ENCODE results near the gene APC.

Gene APC

GRCh38 chr5:112822456-112822855, 84.8 kb downstream of the APC start:
- Histone ChIP-seq H4K20me1 (ENCODE audit: insufficient read depth, low read length) (no peaks in the 10 kb centered on the region), H3K4me3 (ENCODE audit: low read length) (no peak overlapping the region), H3K27me3 (replicated peaks; ENCODE audit: insufficient read depth, low read length) (no peaks in the 10 kb centered on the region), H3K9ac (ENCODE audit: low read length) (no peak overlapping the region), H2AFZ (ENCODE audit: low read length) (no peak overlapping the region), H3K36me3 (replicated peaks; ENCODE audit: insufficient read depth, low read length) (no peaks in the 10 kb centered on the region), H3K9me2 (replicated peaks; ENCODE audit: insufficient read depth, low read length) (no peaks in the 10 kb centered on the region), H3K9me3 (replicated peaks; ENCODE audit: insufficient read depth, low read length) (no peaks in the 10 kb centered on the region), H3F3A (ENCODE audit: insufficient read depth, low read length) (no peaks in the 10 kb centered on the region), H3K4me1 (ENCODE audit: low read length) (no peaks in the 10 kb centered on the region), H3K4me2 (ENCODE audit: low read depth, low read length) (no peak overlapping the region), H3K79me2 (ENCODE audit: low read length) (no peaks in the 10 kb centered on the region), H3K27ac (ENCODE audit: low read length) (no peak overlapping the region)
- DNase-seq, result no peak
- TF ChIP-seq CTCF (IDR thresholded peaks at IDR 0.05; ENCODE audit: low read length) (no peak), EZH2 (optimal IDR thresholded peaks at IDR 0.05; ENCODE audit: low read depth, low read length) (no peak), EZH2phosphoT487 (IDR thresholded peaks at IDR 0.05; ENCODE audit: low read length) (no peak)

- H3K27me3 ChIP-seq (replicated peaks; ENCODE audit: insufficient read depth, low read length), result no peaks in the 10 kb centered on the region
- H3K4me1 ChIP-seq (ENCODE audit: low read length), result no peaks in the 10 kb centered on the region
- H3K36me3 ChIP-seq (replicated peaks; ENCODE audit: insufficient read depth, low read length), result no peaks in the 10 kb centered on the region
- H3K9me3 ChIP-seq (replicated peaks; ENCODE audit: insufficient read depth, low read length), result no peaks in the 10 kb centered on the region
- no peak overlapping the region for H3K4me3 ChIP-seq (ENCODE audit: low read length)
- no peak overlapping the region for H3K9ac ChIP-seq (ENCODE audit: low read length)
- H3K79me2 ChIP-seq (ENCODE audit: low read length), result no peaks in the 10 kb centered on the region
- no peak for DNase-seq
- H2AFZ ChIP-seq (ENCODE audit: low read length), result no peak overlapping the region
- H3F3A ChIP-seq (ENCODE audit: insufficient read depth, low read length), result no peaks in the 10 kb centered on the region
- H3K27ac ChIP-seq (ENCODE audit: low read length), result no peak overlapping the region
- H3K9me2 ChIP-seq (replicated peaks; ENCODE audit: insufficient read depth, low read length), result no peaks in the 10 kb centered on the region
- H4K20me1 ChIP-seq (ENCODE audit: insufficient read depth, low read length), result no peaks in the 10 kb centered on the region
- TF ChIP-seq EZH2 (optimal IDR thresholded peaks at IDR 0.05; ENCODE audit: low read depth, low read length) (no peak), CTCF (IDR thresholded peaks at IDR 0.05; ENCODE audit: low read length) (no peak), EZH2phosphoT487 (IDR thresholded peaks at IDR 0.05; ENCODE audit: low read length) (no peak)
- no peak overlapping the region for H3K4me2 ChIP-seq (ENCODE audit: low read depth, low read length)
Observed at GRCh38 chr5:112823181-112823580, 85.5 kb downstream of the APC start.

DNA sequence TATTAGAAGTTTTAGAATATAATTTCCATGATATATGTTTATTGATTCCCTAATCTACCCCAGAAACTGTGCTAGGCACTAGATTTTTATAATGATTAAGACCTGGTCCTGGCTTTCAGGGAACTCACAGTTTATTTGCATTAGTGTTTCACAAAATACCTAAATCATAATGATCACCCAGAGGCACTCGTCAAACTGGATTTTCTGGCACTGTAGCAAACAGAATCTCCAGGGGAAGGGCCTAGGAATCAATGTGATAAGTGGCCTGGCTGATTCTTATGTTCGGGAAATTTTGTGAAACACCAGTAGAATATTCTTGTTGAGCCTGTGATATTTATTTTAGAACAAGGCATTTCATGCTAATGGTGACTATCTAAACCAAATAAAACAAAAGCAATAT, 86.0 kb downstream of the APC start:
- DNase-seq, result no peak
- H3K36me3 ChIP-seq (replicated peaks; ENCODE audit: insufficient read depth, low read length), result no peaks in the 10 kb centered on the region; the same call in 1 of the 2 replicates
- H3K4me2 ChIP-seq (ENCODE audit: low read depth, low read length), result no peak overlapping the region
- no peak overlapping the region for H3K4me3 ChIP-seq (ENCODE audit: low read length)
- no peak overlapping the region for H3K9ac ChIP-seq (ENCODE audit: low read length)
- no peaks in the 10 kb centered on the region for H3K9me2 ChIP-seq (replicated peaks; ENCODE audit: insufficient read depth, low read length)
- H3K27ac ChIP-seq (ENCODE audit: low read length), result no peak overlapping the region
- no peaks in the 10 kb centered on the region for H3K79me2 ChIP-seq (ENCODE audit: low read length)
- H4K20me1 ChIP-seq (ENCODE audit: insufficient read depth, low read length), result no peaks in the 10 kb centered on the region
- TF ChIP-seq CTCF (IDR thresholded peaks at IDR 0.05; ENCODE audit: low read length) (no peak), EZH2phosphoT487 (IDR thresholded peaks at IDR 0.05; ENCODE audit: low read length) (no peak), EZH2 (optimal IDR thresholded peaks at IDR 0.05; ENCODE audit: low read depth, low read length) (no peak)
- no peak overlapping the region for H2AFZ ChIP-seq (ENCODE audit: low read length)
- no peaks in the 10 kb centered on the region for H3F3A ChIP-seq (ENCODE audit: insufficient read depth, low read length)
- no peaks in the 10 kb centered on the region for H3K9me3 ChIP-seq (replicated peaks; ENCODE audit: insufficient read depth, low read length)
- H3K4me1 ChIP-seq (ENCODE audit: low read length), result no peaks in the 10 kb centered on the region
- H3K27me3 ChIP-seq (replicated peaks; ENCODE audit: insufficient read depth, low read length), result no peaks in the 10 kb centered on the region
